GM19438 (cell line): ENCODE results near the gene LAMC1.
"Not testable (repeated sequence)": the region's sequence is repeated elsewhere in the genome, so short reads cannot be mapped to it uniquely, and the experiment has no call there.

ENCODE experiments used
- ATAC-seq: cut with Tn5 transposase; IDR thresholded peaks from one replicate; pipeline ENCODE4 v1.9.1; 2021; ENCODE audit warnings: low read depth; ENCODE audit not compliant: unreplicated experiment

LAMC1 gene

DNA sequence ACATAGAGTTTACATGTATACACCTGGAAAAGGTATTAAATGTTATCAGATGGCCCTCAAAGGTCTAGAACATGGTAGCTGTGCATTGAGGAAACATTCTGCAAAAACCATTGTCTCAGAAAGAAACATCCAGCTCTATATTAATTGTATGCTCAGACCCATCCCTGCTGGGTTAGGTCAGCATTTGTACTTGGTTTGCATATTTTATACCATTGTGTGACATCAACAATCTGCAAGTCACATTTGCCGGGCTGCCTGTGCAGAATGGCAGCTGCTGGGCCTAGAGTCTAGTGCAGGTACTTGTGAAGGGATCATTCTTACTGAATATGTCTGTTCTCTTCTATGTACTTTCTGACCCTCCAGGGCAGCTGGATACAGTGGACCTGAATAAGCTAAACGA, 119.0 kb downstream of the LAMC1 start:
- ATAC-seq, result no peak

DNA sequence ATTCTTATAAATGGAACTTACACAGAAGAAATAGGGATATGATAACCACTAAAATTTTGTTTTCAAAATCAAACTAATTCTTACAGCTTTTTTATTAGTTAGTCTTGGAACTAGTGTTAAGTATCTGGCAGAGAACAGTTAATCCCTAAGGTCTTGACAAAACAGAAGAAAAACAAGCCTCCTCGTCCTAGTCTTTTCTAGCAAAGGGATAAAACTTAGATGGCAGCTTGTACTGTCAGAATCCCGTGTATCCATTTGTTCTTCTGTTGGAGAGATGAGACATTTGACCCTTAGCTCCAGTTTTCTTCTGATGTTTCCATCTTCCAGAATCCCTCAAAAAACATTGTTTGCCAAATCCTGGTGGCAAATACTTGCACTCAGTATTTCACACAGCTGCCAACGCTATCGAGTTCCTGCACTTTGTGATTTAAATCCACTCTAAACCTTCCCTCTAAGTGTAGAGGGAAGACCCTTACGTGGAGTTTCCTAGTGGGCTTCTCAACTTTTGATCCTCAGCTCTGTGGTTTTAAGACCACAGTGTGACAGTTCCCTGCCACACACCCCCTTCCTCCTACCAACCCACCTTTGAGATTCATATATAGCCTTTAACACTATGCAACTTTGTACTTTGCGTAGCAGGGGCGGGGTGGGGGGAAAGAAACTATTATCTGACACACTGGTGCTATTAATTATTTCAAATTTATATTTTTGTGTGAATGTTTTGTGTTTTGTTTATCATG, 120.5 kb downstream of the LAMC1 start:
- no peak for ATAC-seq

DNA sequence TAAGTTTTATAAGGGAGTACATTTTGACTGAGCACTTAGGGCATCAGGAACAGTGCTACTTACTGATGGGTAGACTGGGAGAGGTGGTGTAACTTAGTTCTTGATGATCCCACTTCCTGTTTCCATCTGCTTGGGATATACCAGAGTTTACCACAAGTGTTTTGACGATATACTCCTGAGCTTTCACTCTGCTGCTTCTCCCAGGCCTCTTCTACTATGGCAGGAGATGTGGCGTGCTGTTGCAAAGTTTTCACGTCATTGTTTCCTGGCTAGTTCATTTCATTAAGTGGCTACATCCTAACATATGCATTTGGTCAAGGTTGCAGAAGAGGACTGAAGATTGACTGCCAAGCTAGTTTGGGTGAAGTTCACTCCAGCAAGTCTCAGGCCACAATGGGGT, 121.5 kb downstream of the LAMC1 start:
- no peak for ATAC-seq

DNA sequence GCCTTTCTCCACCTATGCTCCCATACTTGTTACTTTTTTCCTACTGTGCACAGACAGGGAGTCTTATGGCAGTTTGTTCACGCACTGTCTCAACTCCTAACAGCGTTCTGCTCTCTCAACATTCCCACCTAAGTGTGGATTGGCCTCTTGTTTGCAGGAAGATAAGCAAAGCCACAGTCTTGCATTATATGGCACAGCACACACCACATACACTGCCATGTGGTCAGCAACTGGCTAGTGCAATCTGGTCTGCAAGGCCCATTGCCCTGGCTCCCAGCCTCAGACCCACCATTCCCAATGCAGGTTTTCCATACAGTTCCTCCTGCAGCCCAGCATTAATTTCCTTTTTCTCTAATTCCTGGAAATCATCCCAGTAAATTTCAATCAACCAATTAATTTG, 124.5 kb downstream of the LAMC1 start:
- no peak for ATAC-seq

DNA sequence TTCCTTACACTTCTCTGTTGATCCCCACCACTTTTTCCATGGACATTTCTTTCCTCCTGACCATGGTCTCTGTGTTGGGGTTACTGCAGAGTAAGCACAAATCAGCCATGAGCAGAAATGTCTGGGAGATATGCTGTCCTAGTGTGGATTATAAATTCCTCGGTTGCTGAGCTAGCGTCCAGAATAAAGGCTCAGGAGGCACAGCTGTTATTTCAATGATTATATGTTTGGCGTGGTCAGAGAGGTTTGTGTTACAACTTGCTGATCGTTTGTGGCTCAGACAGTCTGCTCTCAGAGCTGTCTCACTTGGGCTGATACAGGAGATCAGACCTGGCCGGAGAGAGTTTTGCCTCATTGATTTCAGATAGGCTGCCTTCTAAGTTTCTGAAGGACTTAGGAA, 125.4 kb downstream of the LAMC1 start:
- no peak for ATAC-seq

DNA sequence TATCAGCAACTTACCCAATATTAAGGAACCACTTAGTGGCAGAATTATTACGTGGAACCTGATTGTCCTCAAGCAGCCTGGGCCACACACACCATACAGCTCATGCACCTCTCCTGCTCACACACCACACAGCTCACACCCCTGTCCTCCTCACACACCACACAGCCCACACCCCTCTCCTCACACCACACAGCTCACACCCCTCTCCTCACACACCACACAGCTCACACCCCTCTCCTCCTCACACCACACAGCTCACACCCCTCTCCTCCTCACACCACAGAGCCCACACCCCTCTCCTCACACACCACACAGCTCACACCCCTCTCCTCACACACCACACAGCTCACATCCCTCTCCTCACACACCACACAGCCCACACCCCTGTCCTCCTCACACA, 126.1 kb downstream of the LAMC1 start:
- no peak for ATAC-seq

DNA sequence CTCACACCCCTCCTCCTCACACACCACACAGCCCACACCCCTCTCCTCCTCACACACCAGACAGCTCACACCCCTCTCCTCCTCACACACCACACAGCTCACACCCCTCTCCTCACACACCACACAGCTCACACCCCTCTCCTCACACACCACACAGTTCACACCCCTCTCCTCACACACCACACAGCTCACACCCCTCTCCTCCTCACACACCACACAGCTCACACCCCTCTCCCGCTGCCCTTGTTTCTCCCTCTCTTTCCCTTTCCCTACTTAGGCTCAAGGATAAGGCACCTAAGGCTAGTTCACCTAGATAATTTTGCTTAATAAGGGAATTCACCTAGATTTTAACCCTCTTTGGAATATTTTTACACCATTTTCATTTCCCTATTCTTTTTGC, 126.8 kb downstream of the LAMC1 start:
- ATAC-seq, result not testable (repeated sequence)

DNA sequence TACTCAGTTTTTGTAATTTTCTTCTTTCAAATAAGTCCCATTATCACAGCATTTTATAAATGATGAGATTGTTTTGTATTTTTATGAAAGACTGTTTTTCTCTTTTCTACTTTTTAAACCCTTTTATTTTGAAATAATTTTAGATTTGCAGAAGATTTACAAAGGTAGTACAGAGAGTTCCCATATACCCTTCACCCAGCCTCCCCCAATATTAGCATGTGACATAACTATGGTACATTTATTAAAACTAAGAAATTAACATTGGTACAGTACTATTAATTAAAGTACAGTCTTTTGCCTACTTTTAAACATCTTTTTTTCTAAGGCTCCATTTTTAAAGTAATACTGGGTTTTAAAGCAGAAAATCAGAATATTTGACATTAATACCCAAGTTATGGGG, 127.2 kb downstream of the LAMC1 start:
- ATAC-seq, result no peak

DNA sequence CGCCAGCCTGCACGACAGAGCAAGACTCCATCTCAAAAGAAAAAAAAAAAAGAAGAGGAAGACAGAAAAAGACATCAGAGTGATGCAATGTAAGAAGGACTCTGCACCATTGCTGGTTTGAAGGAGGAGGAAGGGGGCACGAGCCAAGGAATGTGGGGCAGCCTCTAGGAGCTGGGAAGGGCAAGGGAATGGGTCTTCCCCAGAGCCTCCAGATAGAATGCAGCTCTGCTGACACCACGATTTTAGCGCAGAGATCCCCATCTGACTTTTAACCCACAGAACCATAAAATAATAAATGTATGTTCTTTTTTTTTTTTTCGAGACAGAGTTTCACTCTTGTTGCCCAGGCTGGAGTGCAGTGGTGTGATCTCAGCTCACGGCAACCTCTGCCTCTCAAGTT, 129.0 kb downstream of the LAMC1 start:
- ATAC-seq, result no peak

DNA sequence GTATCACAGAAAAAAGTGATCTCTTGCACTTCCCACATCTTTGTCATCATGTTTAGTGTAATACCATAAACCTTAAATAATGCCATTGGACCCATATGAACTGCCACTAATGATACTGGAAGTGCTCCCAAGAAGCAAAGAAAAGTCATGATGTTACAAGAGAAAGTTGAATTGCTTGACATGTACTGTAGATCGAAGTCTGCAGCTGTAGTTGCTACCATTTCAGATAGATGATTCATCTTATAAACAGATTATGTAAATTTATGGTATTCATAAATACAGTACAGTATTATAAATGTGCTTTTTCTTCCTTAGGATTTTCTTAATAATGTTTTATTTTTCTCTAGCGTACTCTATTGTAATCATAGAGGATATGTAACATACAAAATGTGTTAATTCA, 132.7 kb downstream of the LAMC1 start:
- ATAC-seq, result no peak

DNA sequence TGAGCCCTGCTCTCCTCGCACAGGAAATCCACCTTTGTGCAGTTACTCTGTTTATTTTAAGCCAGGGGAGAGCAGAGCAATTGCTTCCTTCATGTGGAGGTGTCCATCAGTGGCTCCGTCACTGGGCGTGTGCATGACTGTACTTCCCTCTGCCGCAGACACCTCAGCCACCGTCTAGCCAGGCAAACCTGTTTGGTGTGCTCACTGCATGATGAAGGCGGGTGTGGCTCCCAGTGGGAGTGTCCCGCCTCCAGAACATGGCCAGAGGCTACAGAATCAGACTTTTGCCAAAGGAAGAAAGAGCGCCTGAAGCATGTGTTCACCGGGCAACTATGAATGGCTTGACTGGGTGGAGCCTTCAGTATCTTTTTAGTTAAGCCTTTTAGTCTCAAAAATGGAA, 136.7 kb downstream of the LAMC1 start:
- no peak for ATAC-seq

DNA sequence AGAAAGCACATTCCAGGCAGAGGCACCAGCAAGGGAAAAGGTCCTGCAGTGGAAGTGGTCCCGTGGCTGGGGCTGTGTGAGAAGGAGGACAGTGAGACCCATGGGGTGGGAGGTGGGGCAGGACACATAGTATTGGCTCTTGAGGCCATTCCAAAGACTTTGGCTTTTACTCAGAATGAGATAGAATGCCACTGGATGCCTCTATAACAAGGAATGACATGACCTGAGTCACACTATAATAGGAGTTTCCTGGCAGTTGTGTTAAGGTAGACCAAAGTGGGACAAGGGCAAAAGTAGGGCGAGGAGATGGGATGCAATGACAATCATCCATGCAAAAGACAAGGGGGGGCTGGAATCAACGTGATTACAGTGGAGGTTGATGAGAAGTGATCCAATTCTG, 138.2 kb downstream of the LAMC1 start:
- ATAC-seq, result no peak

DNA sequence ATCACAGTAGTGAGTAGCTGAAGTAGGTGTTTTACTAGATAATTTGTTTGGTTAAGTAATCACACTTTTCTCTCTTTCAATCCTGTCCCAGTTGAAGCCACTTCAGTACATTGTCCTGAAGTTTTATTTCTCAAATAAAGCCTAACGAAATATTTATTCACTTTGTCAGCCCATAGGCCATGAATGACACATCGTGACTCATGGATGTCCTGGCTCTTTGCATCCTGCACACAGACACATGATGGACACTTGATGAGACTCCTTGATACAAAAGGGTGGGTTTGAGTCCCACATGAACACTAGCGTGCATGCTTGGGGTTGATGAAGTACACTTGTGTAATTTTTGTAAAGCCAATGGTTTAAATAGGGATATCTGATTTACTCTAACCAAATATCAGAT, 140.1 kb downstream of the LAMC1 start:
- no peak for ATAC-seq

DNA sequence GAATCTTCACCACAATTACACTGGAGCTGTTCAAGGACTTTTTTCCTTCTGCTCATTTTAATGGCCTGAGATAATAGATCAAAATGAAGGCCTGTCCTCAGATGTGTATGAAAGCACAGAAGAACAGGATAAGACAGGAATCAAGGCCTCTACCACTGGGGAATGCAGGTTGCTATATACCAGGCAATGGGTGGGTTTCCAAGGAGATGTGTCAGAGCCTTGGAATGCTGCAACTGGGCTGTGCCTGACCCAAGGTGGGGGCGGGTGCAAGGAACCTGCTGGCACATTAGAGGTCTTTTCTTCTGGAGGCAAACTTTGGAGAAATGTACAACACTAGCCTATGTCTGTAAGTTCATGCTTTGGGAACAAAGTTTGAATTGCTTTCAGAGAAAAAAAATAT, 141.1 kb downstream of the LAMC1 start:
- no peak for ATAC-seq

DNA sequence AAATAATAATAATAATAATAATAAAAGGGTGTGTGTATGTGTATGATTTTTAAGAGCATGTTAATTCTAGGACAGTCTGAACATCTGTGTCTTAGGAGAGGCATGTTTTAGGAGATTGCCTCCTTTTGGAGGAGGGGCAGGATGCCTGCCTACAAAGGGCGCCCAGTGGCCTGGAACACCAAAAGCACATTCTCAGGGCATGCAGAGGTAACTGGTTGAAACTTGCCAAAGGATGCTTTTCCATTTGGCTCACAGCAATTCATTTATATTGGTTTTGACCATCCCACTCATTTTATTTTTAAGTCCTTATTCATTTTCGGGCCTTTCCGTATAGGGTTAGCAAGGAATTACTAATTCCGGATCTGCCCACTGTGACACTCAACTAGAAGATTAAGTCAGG, 141.7 kb downstream of the LAMC1 start:
- no peak for ATAC-seq

DNA sequence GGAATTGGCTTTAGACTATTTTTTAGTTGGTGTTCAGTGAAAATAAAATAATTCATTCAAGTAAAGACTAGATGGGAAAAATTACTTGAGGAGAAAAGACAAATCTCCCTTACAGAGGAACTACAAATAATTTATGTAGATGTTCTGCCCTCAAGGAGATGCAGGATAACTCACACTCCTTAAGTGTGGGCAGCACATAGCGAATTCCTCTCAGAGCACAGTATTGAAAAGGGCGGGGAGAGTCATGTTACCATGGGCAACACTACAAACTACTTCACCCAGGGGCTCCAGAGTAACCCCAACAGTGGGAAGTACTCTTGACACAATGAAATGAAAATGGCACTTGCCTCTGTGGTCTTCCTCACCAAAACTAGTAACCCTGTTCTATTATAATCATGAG, 142.2 kb downstream of the LAMC1 start:
- ATAC-seq, result no peak

DNA sequence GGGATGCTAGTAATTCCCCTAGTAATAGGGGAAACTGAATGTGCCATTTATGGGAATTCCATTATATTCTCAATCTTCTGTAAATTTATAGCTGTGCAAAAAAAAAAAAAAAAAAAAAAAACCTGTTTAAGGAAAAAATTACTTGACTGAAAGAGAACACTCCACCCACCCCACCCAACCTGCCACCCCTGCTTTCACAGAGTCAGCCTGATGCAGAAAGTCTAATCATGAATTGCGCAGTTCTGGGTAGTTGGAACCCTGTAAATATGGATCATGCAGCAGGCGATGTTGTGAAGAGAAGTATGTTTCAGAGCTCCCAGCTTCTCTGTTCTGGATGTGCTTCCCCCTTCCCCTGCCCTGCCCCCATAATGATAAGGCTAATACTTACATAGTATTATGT, 143.2 kb downstream of the LAMC1 start:
- ATAC-seq, result no peak

DNA sequence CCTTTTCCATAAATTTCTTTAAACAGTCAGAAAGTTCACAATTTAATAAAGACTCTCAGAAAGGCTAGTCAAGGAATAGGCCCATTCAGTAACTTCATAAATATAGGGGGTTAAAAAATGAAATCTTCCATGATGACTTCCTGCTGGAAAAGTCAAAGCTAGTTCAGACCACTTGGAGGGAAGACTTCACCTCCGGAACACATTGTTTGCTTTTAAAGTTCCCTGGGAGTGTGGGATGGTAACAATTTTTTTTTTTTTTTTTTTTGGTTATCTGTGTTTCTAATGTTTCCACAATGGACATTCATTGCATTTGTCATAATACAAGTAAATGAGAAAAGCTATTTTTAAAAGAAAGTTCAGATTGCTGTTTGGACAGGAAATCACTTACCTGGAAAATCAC, 144.5 kb downstream of the LAMC1 start:
- no peak for ATAC-seq

DNA sequence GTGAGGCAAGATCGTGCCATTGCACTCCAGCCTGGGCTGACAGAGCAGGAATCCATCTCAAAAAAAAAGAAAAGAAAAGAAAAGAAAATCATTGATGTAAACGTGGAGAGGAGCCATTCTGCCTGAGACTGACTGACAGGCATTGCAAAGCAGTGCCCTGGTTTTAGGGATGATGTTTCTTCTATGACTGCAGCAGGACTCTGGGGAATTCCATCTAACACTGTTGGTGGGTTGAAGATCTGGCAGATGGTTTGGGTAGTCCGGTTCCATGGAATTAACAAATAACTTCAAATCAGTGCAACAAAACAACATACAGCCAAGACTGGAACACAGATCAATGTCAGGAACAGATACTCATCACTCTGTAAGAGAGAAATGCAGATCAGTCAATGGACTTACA, 145.1 kb downstream of the LAMC1 start:
- no peak for ATAC-seq

DNA sequence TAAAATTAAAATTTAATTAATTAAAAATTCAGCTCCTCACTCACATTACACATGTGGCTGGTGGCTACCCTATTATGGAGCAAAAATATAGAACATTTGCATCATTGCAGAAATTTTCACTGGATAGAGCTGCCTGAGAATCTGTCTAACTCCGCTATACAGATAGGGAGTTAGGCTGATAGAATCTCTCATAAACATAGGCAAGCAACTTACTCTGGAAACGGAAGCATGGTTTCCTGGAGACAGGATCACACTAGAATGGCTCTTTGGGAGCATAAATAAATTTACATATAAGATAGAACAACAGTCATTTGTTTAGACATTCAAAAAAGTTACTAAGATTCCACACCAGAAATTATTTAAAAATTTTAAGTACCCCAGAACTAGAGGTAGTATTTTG, 150.6 kb downstream of the LAMC1 start:
- no peak for ATAC-seq

DNA sequence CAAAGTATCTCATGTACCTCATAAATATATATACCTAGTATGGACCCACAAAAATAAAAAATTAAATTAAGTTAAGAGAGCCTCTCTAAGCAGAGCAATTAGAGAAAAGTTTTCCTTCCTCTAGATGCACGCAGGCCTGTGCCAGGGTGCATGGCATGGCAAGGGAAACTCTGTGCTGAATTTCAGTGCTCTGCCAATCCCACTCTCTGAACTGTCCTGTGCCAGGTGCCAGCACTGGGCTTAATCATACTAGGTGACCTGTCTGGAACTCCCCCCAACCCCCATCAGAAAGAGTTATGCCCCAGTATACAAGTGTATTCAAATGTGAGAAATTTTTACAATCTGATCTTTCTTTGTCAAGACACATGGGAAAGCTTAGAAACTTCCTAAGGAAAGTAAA, 152.4 kb downstream of the LAMC1 start:
- no peak for ATAC-seq

DNA sequence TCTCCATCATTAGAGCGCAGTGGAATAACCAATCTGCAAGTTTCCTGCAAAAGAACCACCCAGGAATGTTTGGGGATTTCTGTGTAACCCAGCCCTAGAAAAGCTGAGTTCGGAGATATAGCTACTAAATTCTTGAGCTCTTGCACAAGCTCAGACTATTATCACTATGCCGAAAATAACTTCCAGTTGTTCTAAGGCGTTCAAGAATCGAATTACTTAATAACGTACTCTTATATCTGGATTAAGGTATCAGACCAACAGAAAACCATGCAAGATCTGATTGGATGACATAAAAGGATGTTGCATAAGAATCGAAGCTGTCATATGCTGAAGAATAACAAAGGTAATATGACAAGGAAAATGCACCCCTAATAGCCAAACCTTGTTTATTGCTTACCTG, 155.3 kb downstream of the LAMC1 start:
- no peak for ATAC-seq

DNA sequence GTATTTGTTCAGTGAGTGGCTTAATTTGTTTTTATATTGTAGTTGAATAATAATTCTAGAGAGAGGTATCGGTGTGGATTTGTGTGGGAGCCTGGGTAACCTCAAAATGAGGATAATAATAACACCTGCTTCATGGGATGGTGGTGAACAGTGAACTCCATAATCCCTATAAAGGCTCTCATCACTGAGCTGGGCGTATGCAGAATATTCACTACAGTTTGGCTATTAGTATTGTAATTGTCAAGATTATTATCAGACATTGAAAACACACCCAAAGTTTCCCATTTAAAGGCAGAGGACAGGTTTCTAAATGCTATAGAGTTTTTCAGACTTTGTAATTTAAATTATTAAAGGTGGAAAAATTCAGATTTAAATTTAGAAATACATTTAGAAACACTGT, 155.8 kb downstream of the LAMC1 start:
- no peak for ATAC-seq
